Panc1 (cell line): ENCODE data around the gene LRRC1.

Experiments used
- CTCF ChIP-seq: fragments of 450-650 bp; IDR thresholded peaks from 2 replicates; pipeline ENCODE4 v1.5.1; 2017; ENCODE audit warnings: mild to moderate bottlenecking
- SIN3A ChIP-seq: IDR thresholded peaks from 2 replicates; pipeline ENCODE4 v1.6.1; 2012; ENCODE audit warnings: low read depth, mild to moderate bottlenecking, low read length, moderate library complexity, borderline replicate concordance; ENCODE audit not compliant: insufficient read depth

GRCh38 chr6:53926505-53926904 lies 131.7 kb downstream of the LRRC1 start:
- TF ChIP-seq CTCF (no peak), SIN3A (no peak)
